GM23338 (cell line): ENCODE measurements around the gene RBM38. TPM values are rescaled to one million over a fixed set of nuclear protein-coding genes. Genes with fewer than 3 reads are reported as not detected.

Experiments used
- ATAC-seq: fragments of 200-7000 bp; cut with Tn5 transposase; 3 replicates; pipeline ENCODE4 v1.9.1; 2020
- DNase-seq: peaks from one replicate; pipeline ENCODE4 v3.0.0-alpha.2; 2015; ENCODE audit warnings: low spot score
- H2AFZ ChIP-seq: fragments of 200-600 bp; sonication (generic); 2 replicates; pipeline ENCODE4 v1.8.0; 2016; ENCODE audit warnings: antibody characterized with exemption, mild to moderate bottlenecking, moderate library complexity
- H3F3A ChIP-seq: fragments of 200-600 bp; sonication (generic); replicated peaks from 2 replicates; pipeline ENCODE4 v1.8.0; 2017; ENCODE audit warnings: antibody characterized with exemption, mixed run types, low read depth
- H3K27ac ChIP-seq: fragments of 200-600 bp; sonication (generic); 2 replicates; pipeline ENCODE4 v1.6.1; 2016; ENCODE audit warnings: low read depth
- H3K27me3 ChIP-seq: fragments of 200-600 bp; sonication (generic); 2 replicates; pipeline ENCODE4 v1.8.0; 2016; ENCODE audit warnings: mild to moderate bottlenecking, mixed run types, moderate library complexity; ENCODE audit not compliant: insufficient read depth
- H3K36me3 ChIP-seq: fragments of 200-600 bp; sonication (generic); 2 replicates; pipeline ENCODE4 v1.8.0; 2016; ENCODE audit warnings: mild to moderate bottlenecking; ENCODE audit not compliant: insufficient read depth
- H3K4me1 ChIP-seq: fragments of 200-600 bp; sonication (generic); 2 replicates; pipeline ENCODE4 v1.8.0; 2016; ENCODE audit warnings: mild to moderate bottlenecking, moderate library complexity; ENCODE audit not compliant: insufficient read depth
- H3K4me2 ChIP-seq: fragments of 200-600 bp; sonication (generic); 2 replicates; pipeline ENCODE4 v1.7.1; 2017; ENCODE audit warnings: mixed run types
- H3K4me3 ChIP-seq: fragments of 200-600 bp; sonication (generic); 2 replicates; pipeline ENCODE4 v1.6.1; 2016; ENCODE audit warnings: mixed run types
- H3K79me2 ChIP-seq: fragments of 200-600 bp; sonication (generic); replicated peaks from 2 replicates; pipeline ENCODE4 v1.8.0; 2017; ENCODE audit warnings: mild to moderate bottlenecking; ENCODE audit not compliant: insufficient read depth
- H3K9me2 ChIP-seq: fragments of 200-600 bp; sonication (generic); 2 replicates; pipeline ENCODE4 v1.8.0; 2017; ENCODE audit not compliant: insufficient read depth
- H4K20me1 ChIP-seq: fragments of 200-600 bp; sonication (generic); replicated peaks from 2 replicates; pipeline ENCODE4 v1.8.0; 2017; ENCODE audit warnings: mild to moderate bottlenecking; ENCODE audit not compliant: insufficient read depth
- H3K27ac Mint-ChIP-seq: 2 replicates; pipeline ENCODE4 v1.8.0; 2020; ENCODE audit warnings: inconsistent platforms, mild to moderate bottlenecking, moderate library complexity, mixed read lengths
- H3K27me3 Mint-ChIP-seq: 3 replicates; pipeline ENCODE4 v1.8.0; 2022; ENCODE audit warnings: low read depth, mild to moderate bottlenecking, moderate library complexity, mixed read lengths, inconsistent platforms; ENCODE audit not compliant: insufficient read depth, poor library complexity
- H3K36me3 Mint-ChIP-seq: 3 replicates; pipeline ENCODE4 v1.8.0; 2021; ENCODE audit warnings: low read depth, mild to moderate bottlenecking, inconsistent platforms, moderate library complexity, mixed read lengths
- H3K4me1 Mint-ChIP-seq: 3 replicates; pipeline ENCODE4 v1.8.0; 2020; ENCODE audit warnings: mild to moderate bottlenecking, inconsistent platforms, mixed read lengths
- H3K4me3 Mint-ChIP-seq: 3 replicates; pipeline ENCODE4 v1.8.0; 2021; ENCODE audit warnings: moderate library complexity, mild to moderate bottlenecking, inconsistent platforms, mixed read lengths
- H3K9me3 Mint-ChIP-seq: 3 replicates; pipeline ENCODE4 v1.8.0; 2020; ENCODE audit warnings: moderate library complexity, mild to moderate bottlenecking, inconsistent platforms, mixed read lengths
- CREB1 ChIP-seq: fragments of 250-450 bp; sonication (Bioruptor Pico); IDR thresholded peaks from 2 replicates; pipeline ENCODE4 v1.5.0; 2020; ENCODE audit warnings: low read depth, mild to moderate bottlenecking, moderate library complexity
- EZH2 ChIP-seq: fragments of 200-600 bp; sonication (generic); IDR thresholded peaks from one replicate; pipeline ENCODE4 v1.8.0; 2017; ENCODE audit warnings: antibody characterized with exemption, mild to moderate bottlenecking, low read depth; ENCODE audit not compliant: unreplicated experiment
- EZH2phosphoT487 ChIP-seq: fragments of 200-600 bp; sonication (generic); IDR thresholded peaks from one replicate; pipeline ENCODE4 v1.8.1; 2018; ENCODE audit warnings: antibody characterized with exemption; ENCODE audit not compliant: unreplicated experiment
- JUNB ChIP-seq: IDR thresholded peaks from one replicate; pipeline ENCODE4 v1.6.1; 2016; ENCODE audit warnings: antibody characterized with exemption; ENCODE audit not compliant: unreplicated experiment
- NANOG ChIP-seq: IDR thresholded peaks from 2 replicates; pipeline ENCODE4 v1.6.1; 2016; ENCODE audit warnings: antibody characterized with exemption, borderline replicate concordance
- POLR2AphosphoS5 ChIP-seq: IDR thresholded peaks from 2 replicates; pipeline ENCODE4 v1.6.1; 2016; ENCODE audit warnings: antibody characterized with exemption, low read depth
- STAT1 ChIP-seq: IDR thresholded peaks from one replicate; pipeline ENCODE4 v1.6.1; 2016; ENCODE audit warnings: antibody characterized with exemption; ENCODE audit not compliant: unreplicated experiment
- ZNF114 ChIP-seq: fragments of 250-450 bp; sonication (Bioruptor Pico); IDR thresholded peaks from 2 replicates; pipeline ENCODE4 v1.5.0; 2020; ENCODE audit warnings: mild to moderate bottlenecking, moderate library complexity
- ZNF331 ChIP-seq: fragments of 250-450 bp; sonication (Bioruptor Pico); IDR thresholded peaks from 2 replicates; pipeline ENCODE4 v1.5.0; 2020; ENCODE audit warnings: low read depth, mild to moderate bottlenecking, moderate library complexity
- polyA plus RNA-seq: library from polyadenylated mRNA; unstranded; fragments of >200 nt; fragmentation: Nextera tagmentation; extraction: Ambion mirVana; gene quantifications from 2 replicates; pipeline ENCODE4 v1.2.1, GENCODE V29; 2016
- total RNA-seq: library from RNA; depleted of rRNA; stranded (reverse); fragments of >200 nt; shearing (Covaris generic); gene quantifications from 2 replicates; pipeline ENCODE4 v1.2.3, GENCODE V29; 2014
- TF ChIP-seq, protein P1 (sequence below), 2 experiments: fragments of 200-600 bp in 1 of 2; sonication (generic) in 1 of 2; conservative IDR thresholded peaks; 2 replicates each; pipeline versions ENCODE4 v1.5.1 to v1.6.1; 2016 to 2017; ENCODE audit warnings: antibody characterized with exemption in 2 of 2, low read depth in 2 of 2, mild to moderate bottlenecking in 2 of 2, moderate library complexity in 1 of 2
- TF ChIP-seq, protein P2 (sequence below): IDR thresholded peaks from 2 replicates; pipeline ENCODE4 v1.6.1; 2016; ENCODE audit warnings: antibody characterized with exemption
- TF ChIP-seq, protein P3 (sequence below): IDR thresholded peaks from one replicate; pipeline ENCODE4 v1.6.1; 2018; ENCODE audit warnings: antibody characterized with exemption; ENCODE audit not compliant: unreplicated experiment
- TF ChIP-seq, protein P4 (sequence below): fragments of 250-450 bp; sonication (Bioruptor Pico); IDR thresholded peaks from 2 replicates; pipeline ENCODE4 v1.5.0; 2020; ENCODE audit warnings: mild to moderate bottlenecking, moderate library complexity

The RBM38 gene
- total and polyA plus RNA-seq, 2 experiments from 2014 or later: 22.9 to 80.5 TPM

- ATAC-seq: no peak; the same call in 2 of the 3 replicates
- Mint-ChIP-seq H3K4me1 (peaks cover 10% of the 10 kb centered on the region; the same call in 2 of the 3 replicates), H3K27ac (no peak overlapping the region; the same call in 1 of the 2 replicates), H3K9me3 (no peaks in the 10 kb centered on the region; the same call in 2 of the 3 replicates), H3K27me3 (peaks cover 7% of the 10 kb centered on the region), H3K36me3 (no peaks in the 10 kb centered on the region), H3K4me3 (no peak overlapping the region)
- no peak for DNase-seq
- no peaks in the 10 kb centered on the region for H4K20me1 ChIP-seq
- H3F3A ChIP-seq: no peaks in the 10 kb centered on the region
- H3K36me3 ChIP-seq: no peaks in the 10 kb centered on the region
- H3K4me3 ChIP-seq: no peak overlapping the region
- no peak overlapping the region for H3K4me2 ChIP-seq
- H3K4me1 ChIP-seq: no peaks in the 10 kb centered on the region
- H3K27me3 ChIP-seq: no peaks in the 10 kb centered on the region
- no peak overlapping the region for H2AFZ ChIP-seq
- no peaks in the 10 kb centered on the region for H3K79me2 ChIP-seq
- no peak for TF ChIP-seq POLR2AphosphoS5
- TF ChIP-seq, protein P1, sequence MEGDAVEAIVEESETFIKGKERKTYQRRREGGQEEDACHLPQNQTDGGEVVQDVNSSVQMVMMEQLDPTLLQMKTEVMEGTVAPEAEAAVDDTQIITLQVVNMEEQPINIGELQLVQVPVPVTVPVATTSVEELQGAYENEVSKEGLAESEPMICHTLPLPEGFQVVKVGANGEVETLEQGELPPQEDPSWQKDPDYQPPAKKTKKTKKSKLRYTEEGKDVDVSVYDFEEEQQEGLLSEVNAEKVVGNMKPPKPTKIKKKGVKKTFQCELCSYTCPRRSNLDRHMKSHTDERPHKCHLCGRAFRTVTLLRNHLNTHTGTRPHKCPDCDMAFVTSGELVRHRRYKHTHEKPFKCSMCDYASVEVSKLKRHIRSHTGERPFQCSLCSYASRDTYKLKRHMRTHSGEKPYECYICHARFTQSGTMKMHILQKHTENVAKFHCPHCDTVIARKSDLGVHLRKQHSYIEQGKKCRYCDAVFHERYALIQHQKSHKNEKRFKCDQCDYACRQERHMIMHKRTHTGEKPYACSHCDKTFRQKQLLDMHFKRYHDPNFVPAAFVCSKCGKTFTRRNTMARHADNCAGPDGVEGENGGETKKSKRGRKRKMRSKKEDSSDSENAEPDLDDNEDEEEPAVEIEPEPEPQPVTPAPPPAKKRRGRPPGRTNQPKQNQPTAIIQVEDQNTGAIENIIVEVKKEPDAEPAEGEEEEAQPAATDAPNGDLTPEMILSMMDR (conservative IDR thresholded peaks at IDR 0.05; ENCODE audit: low read depth in 2 of 2): no peak
- TF ChIP-seq CREB1 (CRISPR knock-in tag): no peak
- no peak for TF ChIP-seq EZH2
- TF ChIP-seq, protein P2, sequence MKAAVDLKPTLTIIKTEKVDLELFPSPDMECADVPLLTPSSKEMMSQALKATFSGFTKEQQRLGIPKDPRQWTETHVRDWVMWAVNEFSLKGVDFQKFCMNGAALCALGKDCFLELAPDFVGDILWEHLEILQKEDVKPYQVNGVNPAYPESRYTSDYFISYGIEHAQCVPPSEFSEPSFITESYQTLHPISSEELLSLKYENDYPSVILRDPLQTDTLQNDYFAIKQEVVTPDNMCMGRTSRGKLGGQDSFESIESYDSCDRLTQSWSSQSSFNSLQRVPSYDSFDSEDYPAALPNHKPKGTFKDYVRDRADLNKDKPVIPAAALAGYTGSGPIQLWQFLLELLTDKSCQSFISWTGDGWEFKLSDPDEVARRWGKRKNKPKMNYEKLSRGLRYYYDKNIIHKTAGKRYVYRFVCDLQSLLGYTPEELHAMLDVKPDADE: no peak
- TF ChIP-seq, protein P3, sequence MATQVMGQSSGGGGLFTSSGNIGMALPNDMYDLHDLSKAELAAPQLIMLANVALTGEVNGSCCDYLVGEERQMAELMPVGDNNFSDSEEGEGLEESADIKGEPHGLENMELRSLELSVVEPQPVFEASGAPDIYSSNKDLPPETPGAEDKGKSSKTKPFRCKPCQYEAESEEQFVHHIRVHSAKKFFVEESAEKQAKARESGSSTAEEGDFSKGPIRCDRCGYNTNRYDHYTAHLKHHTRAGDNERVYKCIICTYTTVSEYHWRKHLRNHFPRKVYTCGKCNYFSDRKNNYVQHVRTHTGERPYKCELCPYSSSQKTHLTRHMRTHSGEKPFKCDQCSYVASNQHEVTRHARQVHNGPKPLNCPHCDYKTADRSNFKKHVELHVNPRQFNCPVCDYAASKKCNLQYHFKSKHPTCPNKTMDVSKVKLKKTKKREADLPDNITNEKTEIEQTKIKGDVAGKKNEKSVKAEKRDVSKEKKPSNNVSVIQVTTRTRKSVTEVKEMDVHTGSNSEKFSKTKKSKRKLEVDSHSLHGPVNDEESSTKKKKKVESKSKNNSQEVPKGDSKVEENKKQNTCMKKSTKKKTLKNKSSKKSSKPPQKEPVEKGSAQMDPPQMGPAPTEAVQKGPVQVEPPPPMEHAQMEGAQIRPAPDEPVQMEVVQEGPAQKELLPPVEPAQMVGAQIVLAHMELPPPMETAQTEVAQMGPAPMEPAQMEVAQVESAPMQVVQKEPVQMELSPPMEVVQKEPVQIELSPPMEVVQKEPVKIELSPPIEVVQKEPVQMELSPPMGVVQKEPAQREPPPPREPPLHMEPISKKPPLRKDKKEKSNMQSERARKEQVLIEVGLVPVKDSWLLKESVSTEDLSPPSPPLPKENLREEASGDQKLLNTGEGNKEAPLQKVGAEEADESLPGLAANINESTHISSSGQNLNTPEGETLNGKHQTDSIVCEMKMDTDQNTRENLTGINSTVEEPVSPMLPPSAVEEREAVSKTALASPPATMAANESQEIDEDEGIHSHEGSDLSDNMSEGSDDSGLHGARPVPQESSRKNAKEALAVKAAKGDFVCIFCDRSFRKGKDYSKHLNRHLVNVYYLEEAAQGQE: no peak
- no peak for TF ChIP-seq EZH2phosphoT487
- no peak for TF ChIP-seq NANOG
- TF ChIP-seq JUNB: no peak
- TF ChIP-seq ZNF331 (CRISPR knock-in tag): no peak
- TF ChIP-seq STAT1: no peak
- no peak for TF ChIP-seq ZNF114 (CRISPR knock-in tag)
- TF ChIP-seq, protein P4, sequence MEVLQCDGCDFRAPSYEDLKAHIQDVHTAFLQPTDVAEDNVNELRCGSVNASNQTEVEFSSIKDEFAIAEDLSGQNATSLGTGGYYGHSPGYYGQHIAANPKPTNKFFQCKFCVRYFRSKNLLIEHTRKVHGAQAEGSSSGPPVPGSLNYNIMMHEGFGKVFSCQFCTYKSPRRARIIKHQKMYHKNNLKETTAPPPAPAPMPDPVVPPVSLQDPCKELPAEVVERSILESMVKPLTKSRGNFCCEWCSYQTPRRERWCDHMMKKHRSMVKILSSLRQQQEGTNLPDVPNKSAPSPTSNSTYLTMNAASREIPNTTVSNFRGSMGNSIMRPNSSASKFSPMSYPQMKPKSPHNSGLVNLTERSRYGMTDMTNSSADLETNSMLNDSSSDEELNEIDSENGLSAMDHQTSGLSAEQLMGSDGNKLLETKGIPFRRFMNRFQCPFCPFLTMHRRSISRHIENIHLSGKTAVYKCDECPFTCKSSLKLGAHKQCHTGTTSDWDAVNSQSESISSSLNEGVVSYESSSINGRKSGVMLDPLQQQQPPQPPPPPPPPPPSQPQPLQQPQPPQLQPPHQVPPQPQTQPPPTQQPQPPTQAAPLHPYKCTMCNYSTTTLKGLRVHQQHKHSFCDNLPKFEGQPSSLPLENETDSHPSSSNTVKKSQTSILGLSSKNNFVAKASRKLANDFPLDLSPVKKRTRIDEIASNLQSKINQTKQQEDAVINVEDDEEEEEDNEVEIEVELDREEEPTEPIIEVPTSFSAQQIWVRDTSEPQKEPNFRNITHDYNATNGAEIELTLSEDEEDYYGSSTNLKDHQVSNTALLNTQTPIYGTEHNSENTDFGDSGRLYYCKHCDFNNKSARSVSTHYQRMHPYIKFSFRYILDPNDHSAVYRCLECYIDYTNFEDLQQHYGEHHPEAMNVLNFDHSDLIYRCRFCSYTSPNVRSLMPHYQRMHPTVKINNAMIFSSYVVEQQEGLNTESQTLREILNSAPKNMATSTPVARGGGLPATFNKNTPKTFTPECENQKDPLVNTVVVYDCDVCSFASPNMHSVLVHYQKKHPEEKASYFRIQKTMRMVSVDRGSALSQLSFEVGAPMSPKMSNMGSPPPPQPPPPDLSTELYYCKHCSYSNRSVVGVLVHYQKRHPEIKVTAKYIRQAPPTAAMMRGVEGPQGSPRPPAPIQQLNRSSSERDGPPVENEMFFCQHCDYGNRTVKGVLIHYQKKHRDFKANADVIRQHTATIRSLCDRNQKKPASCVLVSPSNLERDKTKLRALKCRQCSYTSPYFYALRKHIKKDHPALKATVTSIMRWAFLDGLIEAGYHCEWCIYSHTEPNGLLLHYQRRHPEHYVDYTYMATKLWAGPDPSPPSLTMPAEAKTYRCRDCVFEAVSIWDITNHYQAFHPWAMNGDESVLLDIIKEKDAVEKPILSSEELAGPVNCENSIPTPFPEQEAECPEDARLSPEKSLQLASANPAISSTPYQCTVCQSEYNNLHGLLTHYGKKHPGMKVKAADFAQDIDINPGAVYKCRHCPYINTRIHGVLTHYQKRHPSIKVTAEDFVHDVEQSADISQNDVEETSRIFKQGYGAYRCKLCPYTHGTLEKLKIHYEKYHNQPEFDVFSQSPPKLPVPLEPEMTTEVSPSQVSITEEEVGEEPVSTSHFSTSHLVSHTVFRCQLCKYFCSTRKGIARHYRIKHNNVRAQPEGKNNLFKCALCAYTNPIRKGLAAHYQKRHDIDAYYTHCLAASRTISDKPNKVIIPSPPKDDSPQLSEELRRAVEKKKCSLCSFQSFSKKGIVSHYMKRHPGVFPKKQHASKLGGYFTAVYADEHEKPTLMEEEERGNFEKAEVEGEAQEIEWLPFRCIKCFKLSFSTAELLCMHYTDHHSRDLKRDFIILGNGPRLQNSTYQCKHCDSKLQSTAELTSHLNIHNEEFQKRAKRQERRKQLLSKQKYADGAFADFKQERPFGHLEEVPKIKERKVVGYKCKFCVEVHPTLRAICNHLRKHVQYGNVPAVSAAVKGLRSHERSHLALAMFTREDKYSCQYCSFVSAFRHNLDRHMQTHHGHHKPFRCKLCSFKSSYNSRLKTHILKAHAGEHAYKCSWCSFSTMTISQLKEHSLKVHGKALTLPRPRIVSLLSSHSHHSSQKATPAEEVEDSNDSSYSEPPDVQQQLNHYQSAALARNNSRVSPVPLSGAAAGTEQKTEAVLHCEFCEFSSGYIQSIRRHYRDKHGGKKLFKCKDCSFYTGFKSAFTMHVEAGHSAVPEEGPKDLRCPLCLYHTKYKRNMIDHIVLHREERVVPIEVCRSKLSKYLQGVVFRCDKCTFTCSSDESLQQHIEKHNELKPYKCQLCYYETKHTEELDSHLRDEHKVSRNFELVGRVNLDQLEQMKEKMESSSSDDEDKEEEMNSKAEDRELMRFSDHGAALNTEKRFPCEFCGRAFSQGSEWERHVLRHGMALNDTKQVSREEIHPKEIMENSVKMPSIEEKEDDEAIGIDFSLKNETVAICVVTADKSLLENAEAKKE (CRISPR knock-in tag): no peak
- H3K9me2 ChIP-seq: no peaks in the 10 kb centered on the region
- H3K27ac ChIP-seq: no peak overlapping the region
Measured at GRCh38 chr20:57450931-57451330, 59.7 kb downstream of the RBM38 start.
